ENCODE measurements around the gene PSMA7.
A peak's percentile ranks its signal among the peaks of the same experiment; 100 is the strongest.
"Not testable (repeated sequence)": the region's sequence is repeated elsewhere in the genome, so short reads cannot be mapped to it uniquely, and the experiment has no call there.

Gene PSMA7

DNA sequence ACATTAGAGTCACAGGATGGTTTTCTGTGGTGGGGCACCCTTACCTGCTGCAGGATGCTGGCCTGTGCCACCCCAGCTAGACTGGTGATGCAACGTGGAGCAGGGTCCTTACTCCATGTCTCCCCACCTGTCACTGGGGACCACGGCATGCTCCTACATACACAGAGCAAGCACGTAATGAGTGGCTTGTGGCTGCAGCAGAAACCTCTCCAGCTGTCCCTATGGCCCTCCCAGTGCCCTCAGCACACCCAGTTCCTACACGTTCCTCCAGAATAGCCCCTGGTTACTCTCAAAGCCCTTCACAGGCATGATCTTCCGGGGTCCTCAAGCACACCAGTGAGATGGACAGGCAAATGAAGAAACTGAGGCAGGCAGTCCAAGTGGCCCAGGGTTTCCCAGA lies 24.1 kb downstream of the PSMA7 start:
- no peak for DNase-seq (ENCODE audit: low read depth)

DNA sequence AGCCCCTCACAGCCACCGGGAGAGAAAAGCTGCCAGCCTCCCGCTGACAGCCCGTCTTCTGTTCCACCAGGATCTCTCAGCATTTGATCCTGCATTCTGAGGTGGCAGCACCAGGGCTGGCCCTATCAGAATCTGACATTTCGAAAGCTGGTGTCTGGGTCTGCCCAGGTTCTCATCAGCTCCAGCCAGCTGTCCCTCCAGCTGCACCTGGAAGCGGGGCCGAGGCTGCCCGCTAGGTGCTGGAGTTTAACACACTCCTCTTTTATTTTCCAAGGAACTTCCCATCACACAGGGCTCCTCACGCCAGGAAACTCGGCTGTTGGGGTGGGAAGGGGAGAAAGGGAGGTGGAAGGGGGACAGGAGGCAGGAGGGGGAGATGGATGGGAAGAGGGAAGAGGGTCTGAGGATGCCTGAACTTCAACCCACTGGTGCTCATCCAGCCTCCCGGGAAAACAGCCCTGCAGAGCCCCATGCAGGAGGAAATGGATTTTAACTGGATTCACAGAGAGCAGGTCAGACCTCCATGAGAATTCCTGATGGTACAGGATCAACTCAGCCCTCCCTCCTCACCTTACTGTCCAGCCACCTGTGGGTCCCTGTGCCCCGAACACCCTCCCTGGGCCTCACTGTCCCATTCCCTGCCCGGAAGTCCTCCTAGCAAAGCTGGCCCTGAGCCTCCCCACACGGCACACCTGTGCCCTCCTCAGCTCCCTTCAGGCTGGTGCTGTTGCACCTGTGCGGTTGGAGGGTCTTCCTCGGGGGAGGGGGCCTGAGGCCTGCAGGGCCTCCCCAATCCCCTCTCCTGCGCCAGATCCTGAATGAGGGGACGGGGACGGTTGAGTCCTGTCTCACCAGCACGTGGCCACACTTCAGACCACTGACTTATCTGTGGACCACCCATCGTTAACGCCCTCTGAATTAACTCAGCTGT lies 24.8 kb downstream of the PSMA7 start:
- DNase-seq (ENCODE audit: low read depth): no peak

DNA sequence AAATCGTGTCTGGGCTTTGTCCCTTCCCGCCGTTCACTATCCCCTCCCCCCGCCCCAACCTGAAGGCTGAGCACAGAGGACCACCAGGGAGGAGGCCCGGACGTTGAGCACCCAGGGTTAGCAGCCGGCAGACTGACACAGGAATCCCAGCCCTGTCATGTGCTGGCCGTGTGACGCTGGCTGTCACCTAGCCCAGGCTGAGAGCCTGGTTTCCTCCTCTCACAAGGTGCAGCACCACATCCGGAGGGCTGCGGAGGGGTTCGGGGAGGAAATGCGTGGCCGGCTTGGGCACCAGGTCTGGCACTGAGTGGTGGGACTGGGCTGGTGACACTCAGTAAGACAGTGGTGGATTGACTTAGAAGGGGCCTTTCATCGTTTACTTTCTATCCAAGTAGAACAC lies 25.5 kb downstream of the PSMA7 start:
- DNase-seq (ENCODE audit: low read depth): peak; percentile 53

DNA sequence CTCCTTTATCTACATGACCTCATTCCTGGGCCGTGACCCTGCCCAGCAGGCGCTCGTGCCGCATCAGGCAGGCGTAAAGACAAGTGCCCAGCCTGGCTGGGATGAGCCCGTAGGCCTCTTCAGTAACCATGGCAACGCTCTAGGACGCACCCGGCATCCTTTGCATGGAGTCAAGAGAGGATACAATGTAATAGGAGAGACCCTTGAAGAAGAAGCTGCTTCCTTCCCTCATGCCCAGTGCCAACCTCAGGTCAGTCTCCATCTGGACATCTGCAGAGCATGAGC lies 25.9 kb downstream of the PSMA7 start:
- DNase-seq (ENCODE audit: low read depth): no peak

GRCh38 chr20:62116558-62117361 lies 26.4 kb downstream of the PSMA7 start:
- DNase-seq (ENCODE audit: low read depth): no peak

DNA sequence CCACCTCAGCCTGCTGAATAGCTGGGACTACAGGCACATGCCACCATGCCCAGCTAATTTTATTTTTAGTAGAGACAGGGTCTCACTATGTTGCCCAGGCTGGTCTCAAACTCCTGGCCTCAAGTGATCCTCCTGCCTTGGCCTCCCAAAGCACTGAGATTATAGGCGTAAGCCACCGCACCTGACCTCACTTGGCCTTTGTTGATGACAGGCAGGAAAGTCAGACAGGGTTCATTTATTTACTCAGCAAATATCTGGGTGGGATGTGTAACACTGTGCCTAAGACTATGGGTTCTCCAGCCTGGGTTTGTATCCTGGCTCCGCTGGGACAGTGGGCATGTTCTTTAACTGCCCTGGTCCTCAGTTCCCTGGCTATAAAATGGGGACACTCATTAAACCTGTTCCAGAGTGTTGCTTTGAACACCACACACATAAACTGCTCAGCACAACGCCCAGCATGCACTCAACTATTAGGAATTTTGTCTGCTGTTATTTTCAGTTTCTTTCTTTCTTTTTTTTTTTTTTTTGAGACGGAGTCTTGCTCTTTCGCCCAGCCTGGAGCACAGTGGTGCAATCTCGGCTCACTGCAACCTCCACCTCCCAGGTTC lies 27.3 kb downstream of the PSMA7 start:
- DNase-seq (ENCODE audit: low read depth): not testable (repeated sequence)

GRCh38 chr20:62114894-62115293 lies 28.3 kb downstream of the PSMA7 start:
- DNase-seq (ENCODE audit: low read depth): no peak

- no peak for DNase-seq (ENCODE audit: low read depth)
Measured at GRCh38 chr20:62112368-62112767, 30.8 kb downstream of the PSMA7 start.

- DNase-seq (ENCODE audit: low read depth): no peak
Measured at GRCh38 chr20:62111148-62111547, 32.0 kb downstream of the PSMA7 start.

DNA sequence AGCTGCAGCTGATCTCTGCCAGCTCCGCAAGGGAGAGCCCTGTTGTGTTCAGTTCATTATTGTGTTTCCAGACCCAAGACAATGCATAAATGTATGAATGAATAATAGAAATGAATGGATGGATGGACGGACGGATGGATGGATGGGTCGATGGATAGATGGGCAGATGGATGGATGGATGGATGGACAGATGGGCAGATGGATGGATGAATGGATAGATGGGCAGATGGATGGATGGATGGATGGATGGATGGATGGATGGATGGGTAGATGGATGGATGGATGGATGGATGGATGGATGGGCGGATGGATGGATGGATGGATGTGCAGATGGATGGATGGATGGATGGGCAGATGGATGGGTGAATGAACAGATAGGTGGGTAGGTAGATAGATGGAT lies 37.6 kb downstream of the PSMA7 start:
- no peak for DNase-seq (ENCODE audit: low read depth)

DNA sequence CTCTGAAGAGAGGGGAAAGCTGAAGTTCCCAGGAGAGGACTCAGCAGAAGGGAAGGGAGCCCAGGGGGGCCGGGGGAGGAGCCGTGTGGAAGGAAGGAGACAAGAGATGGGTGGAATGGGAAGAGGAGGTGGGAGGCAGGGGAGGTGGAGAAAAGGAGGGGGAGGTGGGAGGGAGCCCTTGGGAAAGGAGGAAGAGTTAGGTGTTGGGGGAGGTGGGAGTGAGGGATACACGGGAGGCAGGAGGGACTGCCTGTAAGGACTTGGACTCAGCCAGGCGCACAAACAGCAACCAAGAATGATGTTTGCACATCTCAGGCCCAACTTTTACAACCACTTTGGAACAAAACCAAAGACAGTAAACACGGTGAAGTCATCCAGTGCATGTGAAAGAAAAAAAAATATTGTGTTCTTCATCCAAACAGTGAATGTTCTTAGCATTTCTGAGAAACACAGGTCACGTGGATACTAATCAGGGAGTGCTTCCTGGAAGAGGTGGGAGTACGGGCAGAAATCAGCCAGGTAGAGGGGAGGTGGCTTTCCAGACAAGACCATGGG lies 38.3 kb downstream of the PSMA7 start:
- no peak for DNase-seq (ENCODE audit: low read depth)

GRCh38 chr20:62104234-62104789 lies 38.9 kb downstream of the PSMA7 start:
- DNase-seq (ENCODE audit: low read depth): no peak

GRCh38 chr20:62103508-62104233 lies 39.5 kb downstream of the PSMA7 start:
- DNase-seq (ENCODE audit: low read depth): no peak

DNA sequence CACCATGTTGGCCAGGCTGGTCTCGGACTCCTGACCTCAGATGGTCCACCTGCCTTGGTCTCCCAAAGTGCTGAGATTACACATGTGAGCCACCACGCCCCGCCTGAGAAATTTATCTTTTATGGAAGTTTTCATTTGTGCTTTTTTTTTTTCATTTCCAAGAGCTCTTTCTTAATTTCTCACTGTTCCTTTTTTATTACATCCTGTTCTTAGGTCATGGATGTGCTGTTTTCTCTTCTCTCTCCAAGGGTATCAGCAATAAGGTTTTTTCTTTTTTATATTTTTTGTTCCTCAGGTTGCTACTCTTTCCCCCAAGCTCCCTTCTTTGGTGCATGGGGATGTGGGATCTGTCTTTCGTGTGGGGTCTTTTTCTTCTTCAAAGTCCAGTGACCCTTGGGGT lies 42.1 kb downstream of the PSMA7 start:
- no peak for DNase-seq (ENCODE audit: low read depth)

DNA sequence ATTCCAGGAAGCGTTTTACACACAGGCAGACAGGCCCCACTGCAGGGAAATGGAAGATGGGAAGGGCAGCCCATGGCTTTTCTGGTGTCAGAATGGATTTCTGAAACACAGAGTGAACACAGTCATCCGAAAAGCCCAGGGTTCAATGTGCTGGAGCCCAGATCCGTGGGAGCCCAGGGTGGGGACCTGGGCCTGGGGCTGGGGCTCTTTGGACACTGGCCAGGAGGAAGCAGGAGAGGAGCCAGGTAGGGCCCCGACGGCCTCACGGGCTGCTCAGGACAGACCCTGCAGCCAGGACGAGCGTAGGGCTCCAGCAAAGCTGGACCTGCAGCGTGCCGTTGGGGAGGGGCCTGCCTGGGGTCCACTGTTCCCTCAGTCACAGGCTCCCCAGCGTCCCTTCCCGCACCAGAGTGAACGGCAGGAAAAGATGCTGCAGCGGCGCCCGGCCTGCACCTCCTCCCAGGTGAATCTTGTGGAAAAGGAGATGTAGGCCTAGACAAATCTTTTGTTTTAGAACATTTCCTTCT lies 45.2 kb downstream of the PSMA7 start:
- DNase-seq (ENCODE audit: low read depth): no peak

GRCh38 chr20:62096421-62097380 lies 46.5 kb downstream of the PSMA7 start:
- no peak for DNase-seq (ENCODE audit: low read depth)

GRCh38 chr20:62089393-62089792 lies 53.8 kb downstream of the PSMA7 start:
- DNase-seq (ENCODE audit: low read depth): no peak

DNA sequence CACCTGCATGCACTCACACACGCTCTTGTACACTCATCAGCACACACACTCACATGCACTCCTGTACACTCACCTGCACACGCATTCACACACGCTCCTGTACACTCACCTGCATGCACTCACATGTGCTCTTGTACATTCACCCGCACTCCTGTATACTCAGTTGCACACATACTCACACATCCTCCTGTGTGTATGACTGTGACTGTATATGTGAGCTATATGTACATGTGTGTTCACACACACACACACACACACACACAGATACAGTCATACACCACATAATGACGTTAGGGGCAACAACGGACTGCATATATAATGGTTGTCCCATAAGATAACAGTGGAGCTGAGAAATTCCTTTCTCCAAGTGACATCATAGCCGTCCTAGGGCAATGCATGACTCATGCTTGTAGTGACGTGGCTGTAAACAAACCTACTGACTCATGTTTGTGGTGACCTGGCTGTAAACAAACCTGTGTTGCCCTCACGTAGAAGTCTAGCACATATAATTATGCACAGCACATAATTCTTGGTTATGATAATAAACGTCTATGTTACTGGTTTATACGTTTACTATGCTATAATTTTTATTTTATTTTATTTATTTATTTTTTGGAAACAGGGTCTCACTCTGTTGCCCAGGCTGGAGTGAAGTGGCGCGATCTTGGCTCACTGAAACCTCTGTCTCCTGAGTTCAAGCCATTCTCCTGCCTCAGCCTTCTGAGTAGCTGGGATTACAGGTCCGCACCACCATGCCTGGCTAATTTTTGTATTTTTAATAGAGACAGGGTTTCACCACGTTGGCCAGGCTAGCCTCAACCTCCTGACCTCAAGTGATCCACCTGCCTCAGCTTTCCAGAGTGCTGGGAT lies 54.7 kb downstream of the PSMA7 start:
- DNase-seq (ENCODE audit: low read depth): no peak

- no peak for DNase-seq (ENCODE audit: low read depth)
Measured at GRCh38 chr20:62087632-62088031, 55.6 kb downstream of the PSMA7 start.

Measured in stimulated activated CD8-positive, alpha-beta memory T cell treated with anti-CD3 and anti-CD28 coated beads, Interleukin-4, amount 100 ng/mL, for 24 hours (primary cell).